Common myeloid progenitor, CD34-positive (primary cell): Measurements from ENCODE around the gene EBF3.

Experiments
- CTCF ChIA-PET: fragments of 350-600 bp; sonication (Branson Sonifier 250); formaldehyde crosslinking; loops from one replicate; lab custom pipeline; 2021; ENCODE audit warnings: antibody characterized with exemption; lab: Charles Lee
- POLR2A ChIA-PET: fragments of 350-600 bp; sonication (Branson Sonifier 250); formaldehyde crosslinking; loops from one replicate; lab custom pipeline; 2021; ENCODE audit warnings: antibody characterized with exemption; lab: Charles Lee
- DNase-seq, 3 donors: peaks; one replicate each; pipeline versions ENCODE4 v3.0.0 to v3.0.0-alpha.2; 2013
- H3K27ac ChIP-seq, 2 experiments: 1 replicate in 1 of 2; 2 replicates in 1 of 2; pipeline ENCODE4 v1.7.0; 2013; ENCODE audit warnings: inconsistent platforms in 2 of 2, low read length in 2 of 2, mild to moderate bottlenecking in 2 of 2, low read depth in 1 of 2, moderate library complexity in 1 of 2; ENCODE audit not compliant: severe bottlenecking in 2 of 2, insufficient read depth in 1 of 2, poor library complexity in 1 of 2
- H3K27me3 ChIP-seq, 5 experiments: replicated peaks in 2 of 5; 1 replicate in 3 of 5; 2 replicates in 2 of 5; pipeline versions ENCODE4 v1.6.1 to v1.7.0; 2013; ENCODE audit warnings: low read length in 4 of 5, mild to moderate bottlenecking in 2 of 5, moderate library complexity in 2 of 5, inconsistent platforms in 1 of 5; ENCODE audit not compliant: insufficient read depth in 5 of 5, control insufficient read depth in 4 of 5
- H3K36me3 ChIP-seq, 4 experiments: 1 replicate in 2 of 4; 2 replicates in 2 of 4; pipeline versions ENCODE4 v1.6.1 to v1.7.0; 2013; ENCODE audit warnings: low read length in 3 of 4, control low read depth in 1 of 4, mild to moderate bottlenecking in 1 of 4; ENCODE audit not compliant: control insufficient read depth in 4 of 4, insufficient read depth in 4 of 4
- H3K4me1 ChIP-seq, 4 experiments: 1 replicate in 3 of 4; 2 replicates in 1 of 4; pipeline versions ENCODE4 v1.6.1 to v1.7.1; 2013; ENCODE audit warnings: low read length in 3 of 4, mild to moderate bottlenecking in 3 of 4, control low read depth in 1 of 4, inconsistent platforms in 1 of 4, moderate library complexity in 1 of 4; ENCODE audit not compliant: control insufficient read depth in 4 of 4, insufficient read depth in 4 of 4; ENCODE audit errors: control extremely low read depth in 1 of 4
- H3K4me3 ChIP-seq, 7 experiments: 1 replicate in 4 of 7; 2 replicates in 3 of 7; pipeline versions ENCODE4 v1.5.1 to v1.7.0; 2013; ENCODE audit warnings: mild to moderate bottlenecking in 7 of 7, low read length in 6 of 7, moderate library complexity in 6 of 7, inconsistent platforms in 2 of 7, low read depth in 2 of 7, control low read depth in 1 of 7; ENCODE audit not compliant: insufficient read depth in 4 of 7, control insufficient read depth in 1 of 7; ENCODE audit errors: extremely low read depth in 1 of 7
- H3K9me3 ChIP-seq, 5 experiments: 1 replicate in 4 of 5; 2 replicates in 1 of 5; pipeline versions ENCODE4 v1.6.1 to v1.7.1; 2013; ENCODE audit warnings: low read length in 4 of 5, mild to moderate bottlenecking in 2 of 5, inconsistent platforms in 1 of 5, low read depth in 1 of 5, moderate library complexity in 1 of 5; ENCODE audit not compliant: control insufficient read depth in 4 of 5, insufficient read depth in 2 of 5; ENCODE audit errors: control extremely low read depth in 1 of 5
- WGBS: methylation state at CpG from one replicate; pipeline ENCODE4 v1.1.5; 2013; ENCODE audit not compliant: insufficient coverage; 5-methylcytosine and 5-hydroxymethylcytosine counted together

Gene EBF3

GRCh38 chr10:129927351-129928120 lies 36.5 kb downstream of the EBF3 start:
- Histone ChIP-seq H3K27me3 (peaks cover 0 to 3% (median 0%) of the 10 kb centered on the region in 5 experiments), H3K4me1 (no peaks in the 10 kb centered on the region), H3K36me3 (no peaks in the 10 kb centered on the region), H3K9me3 (no peaks in the 10 kb centered on the region), H3K4me3 (no peak overlapping the region), H3K27ac (no peak overlapping the region)
- ChIA-PET CTCF (interaction anchor here (1.0 kb wide), 1 partner anchor 9 kb away, joined by 3 read pairs; no protein-coding TSS in a partner anchor), POLR2A (no interaction called here)
- DNase-seq: no peak
- WGBS: 92% methylated on average over 16 of the region's 16 CpGs

- 85% methylated on average over 24 of the region's 29 CpGs for WGBS
- peaks cover 0 to 3% (median 0%) of the 10 kb centered on the region in 5 experiments for H3K27me3 ChIP-seq
- no peak for DNase-seq
- no peaks in the 10 kb centered on the region for H3K4me1 ChIP-seq
- no peak overlapping the region for H3K27ac ChIP-seq
- CTCF ChIA-PET: interaction anchor here (0.8 kb wide), 1 partner anchor 895 kb away, joined by 3 read pairs; no protein-coding TSS in a partner anchor
- no peaks in the 10 kb centered on the region for H3K36me3 ChIP-seq
- H3K4me3 ChIP-seq: no peak overlapping the region
- POLR2A ChIA-PET: interaction anchor here (0.7 kb wide), 1 partner anchor 958 kb away, joined by 3 read pairs; no protein-coding TSS in a partner anchor
- no peaks in the 10 kb centered on the region for H3K9me3 ChIP-seq
Observed at GRCh38 chr10:129926066-129927055, 37.7 kb downstream of the EBF3 start.

GRCh38 chr10:129924375-129925085 lies 39.5 kb downstream of the EBF3 start:
- ChIA-PET POLR2A (no interaction called here), CTCF (no interaction called here)
- Histone ChIP-seq H3K27ac (no peak overlapping the region), H3K36me3 (no peaks in the 10 kb centered on the region), H3K4me1 (no peaks in the 10 kb centered on the region), H3K9me3 (no peaks in the 10 kb centered on the region), H3K4me3 (no peak overlapping the region), H3K27me3 (peaks cover 0 to 3% (median 0%) of the 10 kb centered on the region in 5 experiments)
- DNase-seq: no peak
- WGBS: over 99% methylated on average over 13 of the region's 16 CpGs

GRCh38 chr10:129922598-129923123 lies 41.4 kb downstream of the EBF3 start:
- Histone ChIP-seq H3K4me3 (no peak overlapping the region), H3K36me3 (no peaks in the 10 kb centered on the region), H3K27ac (no peak overlapping the region), H3K27me3 (peaks cover 0 to 3% (median 0%) of the 10 kb centered on the region in 5 experiments), H3K4me1 (no peaks in the 10 kb centered on the region), H3K9me3 (no peaks in the 10 kb centered on the region)
- POLR2A ChIA-PET: no interaction called here
- 98% methylated on average over 12 of the region's 18 CpGs for WGBS
- CTCF ChIA-PET: interaction anchor here (0.6 kb wide), 1 partner anchor 55 kb away, joined by 3 read pairs; no protein-coding TSS in a partner anchor
- no peak for DNase-seq

DNA sequence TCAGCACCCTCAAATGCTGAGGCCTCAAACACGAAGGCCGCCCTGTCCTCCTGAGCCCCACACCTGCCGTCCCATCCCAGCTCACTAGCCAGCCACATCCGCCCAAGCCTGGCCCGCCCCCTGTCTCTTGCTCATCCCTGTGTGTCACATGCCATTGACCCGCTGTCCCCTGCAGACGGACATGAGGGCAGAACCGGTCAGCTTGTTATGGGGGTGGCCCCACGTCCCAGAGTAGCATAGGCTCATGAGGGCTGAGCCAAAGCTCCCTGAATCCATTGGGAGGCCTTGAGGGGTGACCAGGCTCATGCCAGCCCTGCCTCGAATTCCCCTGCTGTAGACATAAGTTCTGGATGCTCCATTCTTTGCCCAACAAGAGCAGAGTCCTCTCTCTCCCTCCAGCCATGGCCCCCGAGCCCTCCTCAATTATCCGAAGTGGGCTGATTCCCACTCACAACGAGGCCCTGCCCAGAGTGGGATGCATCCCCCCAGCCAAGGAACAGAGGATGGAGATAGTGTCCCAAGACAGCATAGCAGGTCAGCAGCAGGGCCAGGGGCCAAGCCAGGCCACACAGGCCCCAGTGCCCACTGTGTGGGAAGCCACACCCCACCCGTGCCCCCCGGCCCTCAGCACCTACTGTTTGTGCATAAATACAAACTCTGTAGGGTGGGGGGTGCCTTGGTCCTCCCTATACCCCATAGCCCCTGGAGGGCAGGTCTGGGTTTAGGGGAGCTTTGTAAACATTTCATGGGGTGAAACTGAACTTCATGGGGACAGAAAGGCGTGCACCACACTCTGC lies 42.1 kb downstream of the EBF3 start:
- ChIA-PET CTCF (interaction anchor here (0.6 kb wide), 1 partner anchor 55 kb away, joined by 3 read pairs; no protein-coding TSS in a partner anchor), POLR2A (no interaction called here)
- WGBS: 98% methylated on average over 11 of the region's 16 CpGs
- Histone ChIP-seq H3K27ac (no peak overlapping the region), H3K9me3 (no peaks in the 10 kb centered on the region), H3K4me1 (no peaks in the 10 kb centered on the region), H3K27me3 (peaks cover 0 to 3% (median 0%) of the 10 kb centered on the region in 5 experiments), H3K36me3 (no peaks in the 10 kb centered on the region), H3K4me3 (no peak overlapping the region)
- no peak for DNase-seq

DNA sequence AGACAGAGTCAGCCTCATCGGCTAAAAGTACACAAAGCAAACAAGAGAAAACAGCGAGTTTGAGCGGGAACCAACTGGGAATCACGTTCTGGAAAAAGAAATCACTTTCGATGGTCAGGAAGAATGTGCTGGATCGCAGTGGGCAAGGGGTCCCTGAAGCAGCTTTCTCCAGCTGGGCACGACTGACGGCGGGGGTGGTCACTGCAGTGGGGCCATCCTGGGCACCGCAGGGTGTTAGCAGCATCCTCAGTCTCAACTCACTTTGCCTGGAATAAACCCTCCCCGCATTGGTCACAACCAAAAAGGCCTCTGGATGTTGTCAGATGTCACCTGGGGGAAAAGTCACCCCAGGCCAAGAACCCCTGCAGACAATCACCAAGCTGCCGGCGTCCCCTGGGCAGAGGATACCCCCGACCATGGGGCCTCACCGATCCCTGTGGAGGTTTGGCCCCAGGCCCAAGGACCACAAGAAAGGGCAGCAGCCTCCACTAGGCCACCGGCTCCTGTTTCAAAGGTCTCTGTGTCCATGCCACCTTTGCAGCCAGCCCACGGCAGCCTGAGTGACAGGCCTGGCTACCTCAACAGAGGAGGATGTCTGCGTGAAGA lies 42.9 kb downstream of the EBF3 start:
- ChIA-PET CTCF (no interaction called here), POLR2A (no interaction called here)
- Histone ChIP-seq H3K9me3 (no peaks in the 10 kb centered on the region), H3K27me3 (peaks cover 0 to 3% (median 0%) of the 10 kb centered on the region in 5 experiments), H3K36me3 (no peaks in the 10 kb centered on the region), H3K27ac (no peak overlapping the region), H3K4me3 (no peak overlapping the region), H3K4me1 (no peaks in the 10 kb centered on the region)
- 98% methylated on average over 17 of the region's 18 CpGs for WGBS
- no peak for DNase-seq
